CD4-positive, alpha-beta T cell treated with Interferon alpha-2 for 1 hour (primary cell): ENCODE measurements around the gene TMEM248.

Experiments used
- DNase-seq, 2 donors: peaks; one replicate each; pipeline ENCODE4 v3.0.0-alpha.2; 2020 to 2022

TMEM248 gene

GRCh38 chr7:67006965-67007364 lies 85.9 kb downstream of the TMEM248 start:
- DNase-seq, result no peak
